H54 (cell line): ENCODE results near the gene EMP1.

ENCODE experiments used
- DNase-seq: peaks from one replicate; pipeline ENCODE4 v3.0.0; 2011; ENCODE audit warnings: low spot score, mixed read lengths; ENCODE audit not compliant: insufficient read length
- FAIRE-seq: peaks from 3 replicates; lab custom pipeline; 2011; peaks lifted over from hg19 to GRCh38; lab: Jason Lieb, UNC
- POLR2A ChIP-seq: IDR thresholded peaks from 2 replicates; pipeline ENCODE4 v1.6.1; 2011; ENCODE audit warnings: low read depth, mild to moderate bottlenecking, low read length

The EMP1 gene

DNA sequence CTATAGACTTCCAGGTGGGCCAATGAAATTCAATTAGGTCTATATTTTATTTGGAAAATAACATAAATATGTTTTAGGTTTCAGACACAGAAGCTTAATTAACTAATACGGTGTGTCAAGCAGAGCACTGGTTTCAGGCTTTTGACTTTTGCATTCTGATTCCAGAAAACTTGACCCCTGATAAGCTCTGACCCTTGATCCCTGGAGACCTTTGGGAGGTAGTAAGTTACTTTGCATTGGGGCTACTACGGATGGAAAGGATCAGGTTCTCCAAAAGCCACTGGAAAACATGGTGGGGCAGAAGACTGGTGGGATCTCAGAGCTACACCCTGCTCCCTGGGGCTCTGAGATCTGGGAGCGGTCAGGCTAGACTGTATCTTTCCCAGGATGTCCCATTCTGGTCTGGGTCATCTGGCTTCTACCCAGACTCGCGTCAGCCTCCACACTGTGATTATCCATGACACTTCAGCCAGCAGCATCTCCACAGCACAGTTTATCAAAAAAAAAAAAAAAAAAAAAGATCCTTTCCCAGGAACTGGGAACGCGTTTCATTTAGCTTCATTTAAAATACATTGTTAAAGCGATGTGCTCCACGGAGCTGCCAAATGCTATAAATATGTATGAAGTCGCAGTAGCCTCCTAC lies 17.8 kb upstream of the EMP1 start:
- DNase-seq: no peak
- no peak for TF ChIP-seq POLR2A
- no peak for FAIRE-seq

DNA sequence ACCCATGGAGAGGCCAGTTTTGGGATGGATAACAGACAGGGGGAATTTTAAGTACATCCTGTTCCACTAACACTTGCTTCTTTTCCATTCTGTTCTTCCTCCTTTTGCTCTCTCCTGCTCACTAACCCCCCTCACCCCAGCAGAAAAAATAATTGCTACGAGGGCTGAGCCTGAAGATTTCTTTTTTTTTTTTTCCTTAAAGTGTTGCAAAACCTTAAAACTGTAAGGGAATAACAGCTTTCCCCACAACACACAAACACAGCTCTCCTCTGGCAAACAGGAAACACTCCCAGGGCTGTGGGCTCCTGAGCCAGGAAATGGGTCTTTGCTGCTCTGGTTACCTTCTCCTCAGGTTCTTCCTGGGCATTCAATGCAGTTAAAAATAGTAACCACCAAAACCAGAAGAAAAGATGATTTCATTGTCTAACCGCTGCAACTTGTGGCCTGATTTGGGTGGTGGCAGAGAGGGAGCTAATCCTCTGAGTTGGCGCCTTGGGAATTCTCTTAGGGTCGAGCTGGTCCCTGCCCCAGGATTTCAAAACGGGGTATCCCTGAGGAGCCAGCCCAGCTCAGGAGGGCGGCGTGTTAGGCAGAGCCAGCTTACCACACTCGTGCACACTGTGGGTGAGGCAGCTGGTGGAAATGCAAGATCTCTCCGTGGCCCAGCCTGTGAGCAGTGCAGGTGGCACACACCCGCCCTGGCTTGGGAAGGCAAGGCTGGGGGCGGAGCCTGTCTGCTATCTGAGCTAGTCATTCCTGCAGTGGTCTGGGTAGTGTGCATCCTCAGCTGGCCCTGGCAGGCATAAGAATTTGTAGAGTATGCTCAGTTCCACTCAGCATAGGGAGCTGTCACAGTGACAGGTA lies 17.1 kb upstream of the EMP1 start:
- no peak for TF ChIP-seq POLR2A
- peak; percentile 41 for FAIRE-seq
- DNase-seq: peak; percentile 59

DNA sequence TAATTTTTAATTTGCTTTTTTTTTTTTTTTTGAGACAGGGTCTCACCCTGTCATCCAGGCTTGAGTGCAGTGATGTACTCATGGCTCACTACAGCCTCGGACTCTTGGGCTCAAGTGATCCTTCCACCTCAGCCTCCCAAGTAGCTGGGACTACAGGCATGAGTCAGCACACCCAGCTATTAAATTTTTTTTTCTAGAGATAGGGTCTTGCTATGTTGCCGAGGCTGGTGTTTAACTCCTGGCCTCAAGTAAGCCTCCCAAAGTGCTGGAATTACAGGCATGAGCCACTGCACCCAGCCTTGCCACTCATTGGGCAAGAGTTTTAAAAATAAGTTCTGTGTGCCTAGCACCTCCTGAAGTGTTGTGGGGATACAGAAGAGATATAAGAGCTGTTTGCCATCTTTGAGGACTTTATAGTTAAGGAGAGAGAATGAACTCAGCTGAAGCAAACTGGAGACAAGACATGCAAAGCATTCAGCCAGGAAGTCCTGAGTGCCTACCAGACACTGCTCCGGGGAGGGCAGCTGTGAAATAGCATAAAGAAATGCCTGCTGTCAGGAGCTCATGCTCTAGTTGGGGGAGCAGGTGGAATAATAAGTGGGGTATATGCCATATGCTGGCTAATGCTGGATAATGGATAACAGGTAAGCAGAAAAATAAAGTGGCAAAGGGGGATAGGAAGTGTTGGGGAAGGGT lies 15.0 kb upstream of the EMP1 start:
- DNase-seq: no peak
- TF ChIP-seq POLR2A: no peak
- no peak for FAIRE-seq

DNA sequence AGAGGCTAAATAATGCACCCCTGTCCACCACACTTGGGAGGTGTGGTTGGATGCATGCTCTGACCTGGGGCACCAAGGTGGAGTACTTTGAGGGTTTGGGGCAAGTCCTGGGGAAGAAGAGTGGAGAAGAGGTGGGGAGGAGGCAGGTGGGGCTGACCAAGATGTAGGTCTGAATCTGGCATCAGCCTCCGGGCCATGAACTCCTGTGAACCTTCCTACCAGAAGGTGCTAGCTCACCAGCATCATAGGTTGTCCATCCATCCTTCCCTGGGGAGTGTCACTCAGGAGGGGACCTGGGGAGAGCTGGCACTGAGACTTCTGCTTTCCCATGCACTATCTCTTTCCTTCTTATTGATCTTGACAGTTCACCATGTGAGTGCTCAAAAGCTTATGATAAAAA lies 13.6 kb upstream of the EMP1 start:
- no peak for DNase-seq

DNA sequence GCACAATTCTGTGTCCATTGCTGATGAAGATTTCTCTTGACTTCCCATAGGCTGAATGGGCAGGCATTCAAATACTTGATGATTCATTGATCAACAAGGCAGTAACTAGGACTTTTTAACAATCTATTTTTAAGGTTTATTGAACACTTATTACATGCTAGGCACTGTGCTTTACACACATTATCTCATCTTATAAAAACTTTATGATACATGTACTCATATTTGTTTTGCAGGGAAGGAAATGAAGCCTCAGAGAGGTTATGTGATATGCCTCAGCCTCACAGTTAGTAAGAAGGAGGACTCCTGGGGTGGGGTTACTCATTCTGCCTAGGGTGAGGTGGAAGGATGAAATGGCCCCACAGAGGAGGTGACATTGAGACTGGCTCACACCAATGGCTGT lies 12.9 kb upstream of the EMP1 start:
- no peak for FAIRE-seq
- DNase-seq: no peak

More for the DNA sequence above, 13.6 kb upstream of the EMP1 start:
- no peak for TF ChIP-seq POLR2A
- FAIRE-seq: no peak

DNA sequence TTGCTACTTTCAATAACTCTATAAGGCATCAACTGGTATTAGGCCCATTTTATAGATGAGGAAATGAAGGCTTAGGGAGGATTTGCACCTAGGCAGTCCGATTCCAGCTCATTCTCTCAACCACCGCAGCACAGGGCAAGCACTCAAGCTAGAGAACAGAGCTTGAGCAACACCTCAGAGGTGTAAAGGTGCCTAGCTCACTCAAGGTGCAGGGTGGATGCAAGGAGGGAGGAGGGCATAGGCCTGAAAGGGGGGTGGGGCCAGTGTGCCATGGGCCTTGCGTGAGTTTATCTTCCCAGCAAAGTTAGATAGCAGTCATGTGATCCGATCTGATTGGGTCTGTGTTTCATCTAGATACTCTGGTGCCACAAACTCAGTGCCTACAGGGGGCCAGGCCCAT lies 10.2 kb upstream of the EMP1 start:
- no peak for TF ChIP-seq POLR2A
- FAIRE-seq: no peak
- DNase-seq: no peak

More for the DNA sequence above, 12.9 kb upstream of the EMP1 start:
- TF ChIP-seq POLR2A: no peak

DNA sequence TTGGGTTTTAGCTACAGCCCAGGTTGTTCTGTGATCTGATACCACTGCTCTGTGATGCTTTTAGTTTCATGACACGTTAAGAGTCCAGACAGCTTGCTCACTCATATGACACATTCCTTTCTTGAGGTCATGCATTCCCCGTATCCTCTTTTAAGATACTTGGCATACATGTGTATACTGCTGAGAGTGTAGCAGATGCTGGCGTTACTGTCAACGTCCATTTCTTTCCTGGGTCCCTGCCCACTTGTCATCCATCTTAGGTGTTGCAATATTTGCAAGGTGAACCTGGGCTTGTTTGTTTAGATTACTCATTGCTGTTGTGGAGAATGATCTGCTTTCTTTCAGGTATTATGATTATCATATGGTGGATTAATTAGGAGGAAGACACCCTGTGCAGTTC lies 9.1 kb upstream of the EMP1 start:
- DNase-seq (peak; percentile 30), FAIRE-seq (peak; percentile 74)
- no peak for TF ChIP-seq POLR2A

DNA sequence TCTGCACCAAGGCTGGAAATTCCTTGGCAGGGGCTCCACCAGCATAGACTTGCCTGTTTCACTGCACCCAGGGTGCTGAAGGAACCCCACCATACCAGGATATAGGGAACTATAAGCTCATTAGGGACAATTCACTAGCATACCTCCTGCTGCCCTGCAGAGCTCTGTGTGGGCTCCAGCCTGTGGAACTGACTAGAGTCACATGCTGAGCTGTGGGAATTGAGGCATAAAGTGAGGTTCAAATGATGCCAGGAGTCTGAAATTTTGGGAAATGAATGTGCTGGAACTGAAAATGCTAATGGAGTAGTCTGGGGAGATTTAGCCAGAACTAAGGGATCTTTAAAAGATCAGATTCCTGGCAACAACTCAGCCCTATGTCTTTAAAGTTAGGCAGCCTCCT lies 7.3 kb upstream of the EMP1 start:
- no peak for FAIRE-seq
- no peak for DNase-seq
- TF ChIP-seq POLR2A: no peak

DNA sequence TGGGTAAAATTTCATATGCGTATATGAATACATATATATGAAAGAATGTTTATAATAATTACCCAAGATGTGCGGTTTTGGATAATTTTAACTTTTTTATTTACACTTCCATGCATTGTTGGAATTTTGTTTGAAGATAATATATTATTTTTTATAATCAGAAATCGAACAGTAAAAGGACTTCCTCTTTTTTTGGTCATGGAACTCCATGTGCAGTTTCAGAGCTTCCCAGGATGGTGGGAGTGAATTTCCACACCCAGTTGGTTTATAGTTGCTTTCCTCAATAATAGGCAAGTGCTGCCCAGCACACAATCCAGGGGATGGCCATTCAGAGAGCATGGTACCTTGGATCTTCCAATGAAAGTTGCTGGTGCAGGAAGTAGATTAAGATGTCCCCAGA lies 6.3 kb upstream of the EMP1 start:
- FAIRE-seq (no peak), DNase-seq (no peak)
- TF ChIP-seq POLR2A: no peak

DNA sequence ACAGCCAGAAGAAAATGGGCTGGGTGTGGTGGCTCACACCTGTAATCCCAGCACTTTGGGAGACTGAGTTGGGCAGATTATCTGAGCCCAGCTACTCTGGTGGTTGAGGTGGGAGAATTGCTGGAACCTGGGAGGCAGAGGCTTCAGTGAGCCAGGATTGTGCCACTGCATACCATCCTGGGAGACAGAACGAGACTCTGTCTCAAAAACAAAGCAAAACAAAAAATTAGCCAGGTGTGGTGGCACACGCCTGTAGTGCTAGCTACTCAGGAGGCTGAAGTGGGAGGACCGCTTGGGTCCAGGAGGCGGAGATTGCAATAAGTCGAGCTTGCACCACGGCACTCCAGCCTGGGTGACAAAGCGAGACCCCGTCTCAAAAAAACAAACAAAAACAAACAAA lies 3.8 kb upstream of the EMP1 start:
- FAIRE-seq: no peak
- TF ChIP-seq POLR2A: no peak
- DNase-seq: no peak

DNA sequence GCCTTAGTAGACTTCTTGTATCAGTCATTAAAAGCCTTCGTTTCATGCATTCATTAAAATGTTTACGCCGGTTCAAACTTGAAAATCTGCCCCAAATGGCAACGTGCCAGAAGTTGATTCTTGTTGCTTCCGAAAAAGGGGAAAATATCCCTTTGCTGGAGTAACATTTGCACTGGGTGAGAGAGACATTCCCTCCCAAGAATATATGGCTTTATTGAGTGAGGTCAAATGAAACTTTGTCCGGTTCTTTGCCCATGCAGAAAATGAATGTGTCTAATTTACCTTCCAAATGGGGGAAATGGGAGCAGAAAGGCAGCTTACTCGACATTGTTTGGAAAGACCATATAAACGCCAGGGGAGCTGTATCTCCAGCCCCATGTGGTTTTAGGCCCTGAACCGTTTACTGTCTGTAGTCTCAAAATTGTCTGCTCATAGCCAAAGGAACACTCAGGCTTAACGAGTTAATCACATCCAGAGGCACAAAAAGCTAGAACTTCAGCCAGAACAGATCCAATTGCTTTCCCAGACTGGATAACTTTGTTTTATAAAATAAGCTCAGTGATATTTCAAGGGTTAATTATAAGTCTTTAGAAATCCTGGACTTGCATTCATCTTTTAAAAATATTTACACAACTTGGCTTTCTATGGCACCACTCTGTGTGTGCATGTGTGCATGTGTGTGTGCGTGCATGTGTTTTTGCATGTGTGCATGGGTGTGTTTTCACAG lies 2.9 kb upstream of the EMP1 start:
- no peak for TF ChIP-seq POLR2A
- FAIRE-seq: no peak
- DNase-seq: no peak

DNA sequence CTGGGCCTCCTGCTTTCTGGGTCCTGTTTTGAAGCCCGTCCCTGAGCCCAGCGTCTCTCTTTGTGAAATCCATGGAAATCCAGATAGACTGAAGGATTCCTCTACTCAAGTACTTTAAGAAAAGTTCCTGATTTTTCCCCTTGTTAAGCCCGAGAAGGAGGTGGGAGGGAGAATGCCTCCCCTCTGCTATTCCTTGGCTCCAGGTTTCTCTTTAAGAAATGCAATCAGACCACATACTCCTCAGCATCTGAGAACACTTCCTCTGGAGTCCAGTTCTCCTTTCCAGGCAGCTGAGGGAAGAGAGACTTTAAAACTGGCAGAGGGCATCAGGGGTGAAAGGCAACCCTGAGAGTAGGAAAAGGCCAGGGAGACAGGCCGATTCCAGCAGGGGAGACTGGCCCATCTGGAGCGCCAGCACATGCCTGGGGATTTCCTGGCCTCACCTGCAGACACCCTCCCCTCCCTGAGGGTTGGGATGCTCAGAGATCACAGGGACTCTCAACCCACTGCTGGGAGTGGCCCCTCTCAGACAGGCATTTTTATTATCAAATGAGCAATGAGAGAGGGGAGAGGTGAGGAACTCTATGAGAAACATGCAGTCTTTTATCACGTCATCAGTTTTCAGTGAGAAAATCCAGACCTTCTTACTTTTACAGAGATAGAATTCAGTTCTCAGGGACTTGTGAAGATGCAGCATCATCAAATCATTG lies 2.0 kb upstream of the EMP1 start:
- FAIRE-seq (no peak), DNase-seq (no peak)
- TF ChIP-seq POLR2A: no peak

DNA sequence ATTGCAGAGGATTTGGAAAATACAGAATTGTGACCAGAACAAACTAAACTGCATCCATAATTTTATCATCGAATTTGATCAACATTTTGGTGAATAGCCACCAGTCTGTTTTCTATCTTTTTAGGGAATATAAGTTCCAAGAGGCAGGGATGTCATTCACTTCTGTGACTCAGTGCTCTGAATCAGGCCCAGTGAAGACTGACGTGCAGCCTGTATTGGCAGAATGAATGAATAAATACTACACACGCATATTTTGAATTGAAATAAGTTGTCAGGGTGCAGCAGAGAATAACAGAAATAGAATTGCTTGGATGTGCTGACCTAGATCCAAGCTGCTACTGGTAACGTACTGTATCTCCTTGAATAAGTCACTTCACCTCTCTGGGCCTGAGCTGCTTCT lies 1.3 kb upstream of the EMP1 start:
- DNase-seq (no peak), FAIRE-seq (no peak)
- no peak for TF ChIP-seq POLR2A

DNA sequence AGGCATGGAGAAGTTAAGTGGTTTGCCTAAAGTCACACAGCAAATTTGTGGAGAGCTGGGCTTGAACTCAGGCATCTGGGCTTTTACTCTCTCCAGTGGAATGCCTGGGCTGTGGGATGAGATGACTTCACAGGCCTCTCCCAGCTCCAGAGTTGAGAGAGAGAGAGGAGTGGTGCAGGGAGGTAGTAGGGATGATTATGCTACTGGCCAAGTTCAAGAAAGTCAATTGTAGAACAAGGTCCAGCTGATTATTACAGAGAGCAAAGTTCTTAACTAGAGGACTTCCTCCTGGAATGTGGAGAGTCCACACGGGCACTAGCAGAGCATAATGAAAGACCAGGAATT lies 769 bp upstream of the EMP1 start:
- DNase-seq (no peak), FAIRE-seq (no peak)
- TF ChIP-seq POLR2A: no peak
